Measurements from ENCODE around the gene CHST13. TPM values are rescaled to one million over a fixed set of nuclear protein-coding genes. Genes with fewer than 3 reads are reported as not detected.

CHST13 gene
- total RNA-seq, 1 donor from 2014 or later: not detected

GRCh38 chr3:126516936-126517290 lies 7.0 kb upstream of the CHST13 start:
- H3K4me3 Mint-ChIP-seq (ENCODE audit: low read depth): no peak overlapping the region
- DNase-seq (ENCODE audit: low spot score): no peak
- intact Hi-C loops (cut with micrococcal nuclease): no loop called here

DNA sequence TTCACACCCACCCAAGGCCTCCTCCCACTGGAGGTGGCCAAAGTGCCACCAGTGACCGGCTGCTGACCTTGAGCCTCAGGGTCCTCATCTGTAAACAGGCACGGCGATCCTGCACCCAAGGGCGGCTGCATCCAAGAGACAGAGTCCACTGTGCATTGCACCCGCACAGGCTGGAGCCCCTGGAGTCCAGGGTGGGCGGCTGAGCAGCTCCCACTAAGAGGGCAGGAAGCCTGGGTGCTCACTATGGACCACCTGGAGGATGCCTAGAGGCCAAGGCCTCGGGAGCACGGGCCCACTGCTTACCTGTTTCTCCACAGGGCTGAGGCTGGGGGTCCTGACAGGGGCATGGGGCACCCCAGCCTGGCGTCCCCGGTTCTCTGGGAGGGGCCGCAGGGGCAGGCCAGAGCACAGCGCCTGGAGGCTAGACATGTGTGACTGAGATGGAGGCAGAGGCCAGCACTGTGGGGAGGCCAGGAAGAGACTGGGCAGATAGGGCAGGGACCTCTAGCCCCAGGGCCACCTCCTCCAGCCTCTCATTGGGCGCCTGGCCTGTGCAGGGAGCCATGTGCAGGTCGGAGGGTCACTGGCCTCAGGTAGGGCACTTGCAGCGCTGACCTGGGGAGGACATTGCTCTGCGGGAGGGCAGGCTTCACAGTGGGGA lies 6.5 kb upstream of the CHST13 start, which contains the start of gene UROC1:
UROC1 (minus strand) TSS at position 483 of the 661 bp plus-strand sequence; CDS start at position 429, 54 bp downstream.
- Mint-ChIP-seq H3K27ac (no peak within 1 kb of the TSS), H3K36me3 (ENCODE audit: low read depth) (no peaks in the 10 kb centered on the region), H3K4me1 (ENCODE audit: low read depth) (no peaks in the 10 kb centered on the region), H3K4me3 (ENCODE audit: low read depth) (no peak within 1 kb of the TSS), H3K9me3 (no peaks in the 10 kb centered on the region), H3K27me3 (ENCODE audit: low read depth) (peaks cover under 1% of the 10 kb centered on the region)
- no peak for DNase-seq (ENCODE audit: low spot score)
- intact Hi-C loops (cut with micrococcal nuclease): no loop called here

More at GRCh38 chr3:126516936-126517290, 7.0 kb upstream of the CHST13 start:
- H3K36me3 Mint-ChIP-seq (ENCODE audit: low read depth): no peaks in the 10 kb centered on the region
- H3K4me1 Mint-ChIP-seq (ENCODE audit: low read depth): no peaks in the 10 kb centered on the region
- H3K9me3 Mint-ChIP-seq: no peaks in the 10 kb centered on the region
- no peak overlapping the region for H3K27ac Mint-ChIP-seq
- no peaks in the 10 kb centered on the region for H3K27me3 Mint-ChIP-seq (ENCODE audit: low read depth)

DNA sequence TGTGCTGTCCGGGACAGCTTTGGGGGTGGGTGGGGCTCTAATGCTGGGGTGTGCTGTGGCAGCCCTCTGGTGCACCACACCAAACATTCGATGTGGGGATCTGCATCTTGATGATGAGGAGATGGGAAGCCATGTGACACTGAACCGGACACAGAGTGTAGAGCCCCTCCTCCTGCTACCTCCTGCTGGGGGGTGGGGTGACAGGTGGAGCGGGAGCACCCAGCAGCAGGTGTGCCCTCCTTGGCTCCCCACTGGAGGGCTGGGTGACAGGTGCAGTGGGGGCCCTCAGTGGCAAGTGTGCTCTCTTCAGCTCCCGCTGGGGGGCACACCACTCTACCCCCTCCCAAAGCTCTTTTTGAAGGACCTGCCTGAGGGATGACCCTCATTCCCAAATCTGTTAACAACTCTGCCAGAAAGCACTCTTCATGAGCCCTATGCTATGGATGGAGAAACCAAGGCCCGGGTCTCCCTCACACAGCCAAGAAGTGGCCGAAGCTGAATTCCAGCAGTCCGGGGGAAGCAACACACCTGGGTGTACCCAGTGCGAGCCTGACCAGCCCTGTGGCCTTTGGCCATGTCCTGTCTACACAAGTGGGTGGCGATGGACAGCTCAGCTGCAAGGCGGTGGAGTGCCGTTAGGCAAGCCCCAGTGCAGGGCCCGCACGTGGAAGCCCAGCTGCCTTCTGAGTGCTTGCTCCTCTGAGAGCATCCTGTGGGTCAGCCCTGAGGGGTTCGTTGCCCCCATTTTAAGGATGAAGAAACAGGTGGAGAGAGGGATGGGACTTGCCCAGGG lies 5.8 kb upstream of the CHST13 start:
- Mint-ChIP-seq H3K27ac (no peak overlapping the region), H3K27me3 (ENCODE audit: low read depth) (peaks cover 7% of the 10 kb centered on the region), H3K9me3 (no peaks in the 10 kb centered on the region), H3K4me3 (ENCODE audit: low read depth) (no peak overlapping the region), H3K36me3 (ENCODE audit: low read depth) (no peaks in the 10 kb centered on the region), H3K4me1 (ENCODE audit: low read depth) (no peaks in the 10 kb centered on the region)
- intact Hi-C loops (cut with micrococcal nuclease): no loop called here
- DNase-seq (ENCODE audit: low spot score): no peak

- Mint-ChIP-seq H3K4me3 (ENCODE audit: low read depth) (no peak overlapping the region), H3K27ac (no peak overlapping the region), H3K4me1 (ENCODE audit: low read depth) (no peaks in the 10 kb centered on the region), H3K36me3 (ENCODE audit: low read depth) (no peaks in the 10 kb centered on the region), H3K27me3 (ENCODE audit: low read depth) (peaks cover 13% of the 10 kb centered on the region), H3K9me3 (no peaks in the 10 kb centered on the region)
- intact Hi-C loops (cut with micrococcal nuclease): no loop called here
- no peak for DNase-seq (ENCODE audit: low spot score)
Observed at GRCh38 chr3:126518779-126519177, 5.2 kb upstream of the CHST13 start.

DNA sequence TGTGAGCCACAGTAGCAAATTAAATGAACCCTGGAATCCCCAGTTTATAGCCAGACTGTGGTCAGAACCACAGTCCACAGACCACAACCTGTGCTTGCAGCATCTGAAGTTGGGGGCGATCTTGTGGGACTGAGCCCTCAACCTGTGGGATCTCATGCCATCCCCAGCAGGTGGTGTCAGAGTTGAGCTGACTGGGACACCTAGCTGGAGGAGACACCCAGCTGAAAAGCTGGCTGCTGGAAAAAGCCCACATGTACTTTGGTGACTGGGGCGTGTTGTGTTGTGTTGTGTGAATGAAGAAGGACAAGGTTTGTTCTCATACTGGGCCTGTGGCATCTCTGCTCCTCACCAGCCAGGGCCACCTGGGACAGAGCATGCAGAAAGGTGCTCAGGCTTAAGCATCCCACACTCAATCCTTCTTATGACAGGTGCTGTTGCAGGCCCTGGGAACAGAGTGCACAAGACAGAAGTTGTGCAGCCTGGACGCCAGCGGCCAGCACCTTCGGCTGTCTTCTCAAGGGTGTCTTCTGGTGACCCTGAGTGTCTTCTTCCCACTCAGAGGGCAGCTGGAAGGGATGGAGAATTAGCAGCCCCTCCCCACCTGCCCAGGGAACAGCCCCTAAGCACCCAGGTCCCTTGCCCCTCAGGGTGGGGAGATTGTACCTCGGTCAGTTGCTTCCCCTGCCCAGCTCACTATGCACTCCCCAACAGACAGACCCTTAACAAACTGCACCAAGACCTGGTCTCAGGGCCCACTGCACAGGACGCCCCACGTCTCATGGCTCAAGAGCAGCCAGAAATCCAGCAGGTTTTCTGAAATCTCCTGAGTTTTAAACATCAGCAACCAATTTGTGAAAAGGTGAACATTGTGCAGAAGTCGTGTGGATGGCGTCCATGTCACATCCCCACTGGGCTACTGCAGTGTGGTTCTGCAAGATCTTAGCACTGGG lies 4.2 kb upstream of the CHST13 start:
- no peak overlapping the region for H3K27ac Mint-ChIP-seq
- intact Hi-C loops (cut with micrococcal nuclease): no loop called here
- no peak for DNase-seq (ENCODE audit: low spot score)
- no peaks in the 10 kb centered on the region for H3K4me1 Mint-ChIP-seq (ENCODE audit: low read depth)
- H3K9me3 Mint-ChIP-seq: no peaks in the 10 kb centered on the region
- H3K36me3 Mint-ChIP-seq (ENCODE audit: low read depth): no peaks in the 10 kb centered on the region
- H3K4me3 Mint-ChIP-seq (ENCODE audit: low read depth): no peak overlapping the region
- peaks cover 13% of the 10 kb centered on the region for H3K27me3 Mint-ChIP-seq (ENCODE audit: low read depth)

- DNase-seq (ENCODE audit: low spot score): no peak
- no peaks in the 10 kb centered on the region for H3K36me3 Mint-ChIP-seq (ENCODE audit: low read depth)
- H3K27ac Mint-ChIP-seq: no peak overlapping the region
- intact Hi-C loops (cut with micrococcal nuclease): no loop called here
- H3K27me3 Mint-ChIP-seq (ENCODE audit: low read depth): peaks cover 13% of the 10 kb centered on the region
- H3K4me1 Mint-ChIP-seq (ENCODE audit: low read depth): no peaks in the 10 kb centered on the region
- no peak overlapping the region for H3K4me3 Mint-ChIP-seq (ENCODE audit: low read depth)
- no peaks in the 10 kb centered on the region for H3K9me3 Mint-ChIP-seq
Observed at GRCh38 chr3:126521122-126521891, 2.6 kb upstream of the CHST13 start.

DNA sequence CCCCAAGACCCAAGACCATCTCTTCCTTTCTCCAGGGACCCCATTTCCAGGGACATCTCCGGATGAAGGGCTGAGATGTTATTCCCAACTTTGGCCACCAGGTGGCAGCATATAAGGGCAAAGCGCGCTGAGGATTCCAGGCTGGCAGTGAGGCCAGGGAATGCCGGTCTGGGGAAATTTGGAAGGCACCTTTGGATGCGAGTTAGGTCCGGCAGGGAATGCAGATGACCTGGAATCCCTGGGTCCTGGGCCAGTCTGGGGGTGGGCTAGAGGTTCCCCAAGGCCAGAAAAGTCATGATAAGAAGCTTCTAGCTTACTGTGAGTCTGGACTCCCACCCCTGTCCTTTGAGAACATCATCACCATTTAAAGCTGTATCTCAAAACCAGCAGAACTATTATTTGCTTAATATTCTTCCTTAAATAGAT lies 1.6 kb upstream of the CHST13 start:
- intact Hi-C loops (cut with micrococcal nuclease): no loop called here
- Mint-ChIP-seq H3K4me3 (ENCODE audit: low read depth) (no peak overlapping the region), H3K36me3 (ENCODE audit: low read depth) (no peaks in the 10 kb centered on the region), H3K27me3 (ENCODE audit: low read depth) (peaks cover 13% of the 10 kb centered on the region), H3K4me1 (ENCODE audit: low read depth) (no peaks in the 10 kb centered on the region), H3K9me3 (no peaks in the 10 kb centered on the region), H3K27ac (no peak overlapping the region)
- peak; percentile 14 for DNase-seq (ENCODE audit: low spot score)

DNA sequence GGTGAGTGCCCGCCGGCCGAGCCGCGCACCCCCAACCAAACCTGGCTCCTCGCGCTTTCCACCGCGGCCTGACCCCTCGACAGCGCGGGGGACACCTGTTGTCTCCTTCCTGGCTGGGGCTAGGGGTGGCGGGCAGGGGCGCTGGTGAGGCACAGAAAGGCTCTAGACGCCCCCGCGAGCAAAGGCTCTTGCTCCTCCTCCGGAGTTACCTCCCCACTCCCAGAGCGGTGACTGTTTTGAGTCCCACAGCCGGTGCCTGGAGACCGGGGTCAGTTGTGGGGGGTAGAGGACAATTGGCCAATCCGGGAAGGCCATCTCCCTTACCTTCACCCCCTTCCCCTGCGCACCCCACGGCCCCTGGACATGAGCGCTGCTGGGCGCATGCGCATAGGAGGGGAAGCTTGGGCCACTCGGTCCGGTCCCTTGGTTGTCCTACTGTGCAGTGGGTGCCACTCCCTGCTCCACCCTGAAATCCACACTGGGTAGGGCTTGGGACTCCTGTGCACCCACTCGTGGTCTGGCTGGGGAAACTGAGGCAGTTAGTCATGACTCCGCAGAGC lies 554 bp downstream of the CHST13 start:
- no peak overlapping the region for H3K27ac Mint-ChIP-seq
- intact Hi-C loops (cut with micrococcal nuclease): no loop called here
- H3K4me3 Mint-ChIP-seq (ENCODE audit: low read depth): no peak overlapping the region
- H3K9me3 Mint-ChIP-seq: no peaks in the 10 kb centered on the region
- no peaks in the 10 kb centered on the region for H3K36me3 Mint-ChIP-seq (ENCODE audit: low read depth)
- no peak for DNase-seq (ENCODE audit: low spot score)
- peaks cover 13% of the 10 kb centered on the region for H3K27me3 Mint-ChIP-seq (ENCODE audit: low read depth)
- H3K4me1 Mint-ChIP-seq (ENCODE audit: low read depth): no peaks in the 10 kb centered on the region

DNA sequence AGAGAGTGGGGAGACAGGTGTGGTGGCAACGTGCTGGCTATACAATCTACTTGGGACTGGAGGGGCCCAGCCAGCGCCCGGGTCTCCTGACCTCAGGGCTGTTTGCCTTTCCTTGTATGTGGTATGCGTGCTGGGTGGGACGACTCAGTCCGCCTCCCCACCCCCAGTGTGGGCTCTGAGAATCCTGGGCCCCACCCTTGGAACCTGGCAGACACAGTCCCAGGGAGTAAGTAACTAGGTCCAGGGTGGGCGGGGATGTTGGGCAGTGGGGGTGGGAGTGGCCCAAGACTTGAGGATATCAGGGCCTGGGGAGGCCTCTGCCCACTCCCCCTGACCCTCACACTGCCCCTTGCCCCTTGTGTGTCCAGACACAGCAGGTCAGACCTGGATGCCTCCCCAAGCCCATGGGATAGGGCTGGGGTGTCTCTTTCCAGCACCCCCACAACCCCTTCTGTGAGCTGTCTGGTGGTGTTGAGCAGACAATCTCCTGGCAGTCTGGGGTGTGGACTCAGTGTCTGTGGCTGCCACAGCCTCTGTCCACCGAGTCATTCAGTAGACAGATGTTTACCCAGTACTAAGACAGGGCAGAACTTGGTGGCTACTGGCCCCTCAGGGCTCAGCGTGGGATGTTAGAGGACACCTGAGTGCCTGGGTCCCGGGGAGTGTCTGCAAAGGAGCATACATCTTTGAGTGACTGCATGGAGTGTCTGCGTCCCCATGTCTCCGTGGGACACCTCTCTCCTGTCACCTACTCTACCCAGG lies 1.3 kb downstream of the CHST13 start:
- intact Hi-C loops (cut with micrococcal nuclease): no loop called here
- Mint-ChIP-seq H3K27ac (no peak overlapping the region), H3K36me3 (ENCODE audit: low read depth) (no peaks in the 10 kb centered on the region), H3K27me3 (ENCODE audit: low read depth) (peaks cover 13% of the 10 kb centered on the region), H3K4me1 (ENCODE audit: low read depth) (no peaks in the 10 kb centered on the region), H3K4me3 (ENCODE audit: low read depth) (no peak overlapping the region), H3K9me3 (no peaks in the 10 kb centered on the region)
- no peak for DNase-seq (ENCODE audit: low spot score)

DNA sequence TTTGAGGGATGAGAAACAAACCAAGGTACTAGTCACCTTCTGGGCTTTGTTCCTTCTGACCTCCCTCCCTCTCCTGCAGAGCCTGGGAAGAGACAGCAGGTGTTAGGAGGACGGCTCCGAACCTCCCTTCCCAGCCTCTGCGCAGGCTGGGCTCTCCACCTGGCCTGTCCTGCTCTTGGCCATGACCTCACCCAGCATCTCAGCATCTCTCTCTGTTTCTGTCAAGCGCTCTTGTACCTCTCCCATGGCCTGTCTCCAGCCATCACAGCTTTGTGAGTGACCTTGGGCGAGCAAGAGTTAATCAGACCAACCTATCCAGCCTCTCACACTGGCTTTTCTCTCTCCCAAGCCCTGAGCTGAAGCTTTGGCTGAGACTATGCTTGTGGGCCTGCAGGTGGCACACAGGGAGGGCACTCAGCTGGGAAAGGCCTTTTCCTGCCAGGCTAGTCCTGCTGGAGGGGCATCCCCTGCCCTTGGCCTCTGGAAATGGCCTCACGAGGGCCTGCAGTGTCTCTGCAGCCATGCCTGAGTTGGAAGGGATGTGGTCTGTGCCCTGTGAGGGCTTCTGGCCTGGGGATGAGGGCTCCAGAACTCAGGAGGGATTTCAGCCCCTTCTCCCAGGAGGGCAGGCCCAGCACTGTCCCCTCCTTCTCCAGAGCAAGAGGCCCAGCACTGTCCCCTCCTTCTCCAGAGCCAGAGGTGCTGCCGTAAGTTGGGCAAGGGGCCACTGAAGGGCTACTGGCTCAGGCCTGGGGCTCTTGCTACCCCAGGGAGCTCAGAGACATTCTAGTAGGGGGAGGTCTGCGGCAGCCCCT lies 2.1 kb downstream of the CHST13 start:
- no peak overlapping the region for H3K27ac Mint-ChIP-seq
- no peak overlapping the region for H3K4me3 Mint-ChIP-seq (ENCODE audit: low read depth)
- H3K9me3 Mint-ChIP-seq: no peaks in the 10 kb centered on the region
- DNase-seq (ENCODE audit: low spot score): no peak
- peaks cover 13% of the 10 kb centered on the region for H3K27me3 Mint-ChIP-seq (ENCODE audit: low read depth)
- H3K4me1 Mint-ChIP-seq (ENCODE audit: low read depth): no peaks in the 10 kb centered on the region
- no peaks in the 10 kb centered on the region for H3K36me3 Mint-ChIP-seq (ENCODE audit: low read depth)
- intact Hi-C loops (cut with micrococcal nuclease): no loop called here

GRCh38 chr3:126526668-126527005 lies 2.7 kb downstream of the CHST13 start:
- no peaks in the 10 kb centered on the region for H3K36me3 Mint-ChIP-seq (ENCODE audit: low read depth)
- DNase-seq (ENCODE audit: low spot score): no peak
- H3K27ac Mint-ChIP-seq: no peak overlapping the region
- H3K27me3 Mint-ChIP-seq (ENCODE audit: low read depth): peaks cover 13% of the 10 kb centered on the region
- intact Hi-C loops (cut with micrococcal nuclease): no loop called here
- H3K4me3 Mint-ChIP-seq (ENCODE audit: low read depth): no peak overlapping the region
- no peaks in the 10 kb centered on the region for H3K9me3 Mint-ChIP-seq
- H3K4me1 Mint-ChIP-seq (ENCODE audit: low read depth): no peaks in the 10 kb centered on the region
